ENCODE results near the gene IGFBPL1.
A peak's percentile ranks its signal among the peaks of the same experiment; 100 is the strongest.

Gene IGFBPL1

GRCh38 chr9:38391278-38392118, 32.8 kb downstream of the IGFBPL1 start:
- Histone ChIP-seq H3K27me3 (ENCODE audit: insufficient read depth, low read depth, severe bottlenecking) (no peaks in the 10 kb centered on the region), H3K4me3 (ENCODE audit: low read depth, low read length) (no peak overlapping the region; the same call in 1 of the 2 replicates), H3K9me3 (ENCODE audit: severe bottlenecking) (no peaks in the 10 kb centered on the region), H3K27ac (no peak overlapping the region; the same call in 1 of the 2 replicates), H3K36me3 (peaks cover 10% of the 10 kb centered on the region)
- DNase-seq, result no peak
- TF ChIP-seq CTCF (IDR thresholded peaks at IDR 0.05; ENCODE audit: low read depth, low read length), result no peak

GRCh38 chr9:38390851-38391250, 33.4 kb downstream of the IGFBPL1 start:
- H3K36me3 ChIP-seq, result peaks cover 4% of the 10 kb centered on the region; the same call in 1 of the 2 replicates
- H3K27ac ChIP-seq, result no peak overlapping the region
- H3K4me3 ChIP-seq (ENCODE audit: low read depth, low read length), result no peak overlapping the region
- H3K27me3 ChIP-seq (ENCODE audit: insufficient read depth, low read depth, severe bottlenecking), result no peaks in the 10 kb centered on the region
- no peaks in the 10 kb centered on the region for H3K9me3 ChIP-seq (ENCODE audit: severe bottlenecking)
- no peak for DNase-seq
- TF ChIP-seq CTCF (IDR thresholded peaks at IDR 0.05; ENCODE audit: low read depth, low read length), result no peak

DNA sequence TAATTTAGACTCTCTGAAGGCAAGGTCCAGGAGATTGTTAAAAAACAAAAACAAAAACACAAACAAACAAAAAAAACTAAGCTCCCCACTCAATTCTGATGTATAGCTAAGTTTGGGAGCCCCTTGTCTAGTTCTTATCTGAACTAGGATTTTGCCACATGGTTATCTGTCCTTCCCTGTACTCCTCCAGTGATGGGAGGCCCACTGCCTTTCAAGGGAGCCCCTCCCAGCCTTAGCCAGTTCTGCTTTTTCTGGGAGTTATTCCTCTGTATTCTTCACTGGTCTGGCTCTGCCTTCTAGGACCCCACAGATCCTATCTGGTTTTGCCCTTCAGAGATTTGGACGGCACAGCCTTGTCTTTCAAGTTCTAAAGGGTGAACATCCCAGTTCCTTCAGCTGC, 33.8 kb downstream of the IGFBPL1 start:
- Histone ChIP-seq H3K36me3 (no peaks in the 10 kb centered on the region; the same call in 1 of the 2 replicates), H3K27me3 (ENCODE audit: insufficient read depth, low read depth, severe bottlenecking) (no peaks in the 10 kb centered on the region), H3K4me3 (ENCODE audit: low read depth, low read length) (no peak overlapping the region), H3K9me3 (ENCODE audit: severe bottlenecking) (no peaks in the 10 kb centered on the region), H3K27ac (no peak overlapping the region)
- no peak for TF ChIP-seq CTCF (IDR thresholded peaks at IDR 0.05; ENCODE audit: low read depth, low read length)
- DNase-seq, result no peak

- H3K9me3 ChIP-seq (ENCODE audit: severe bottlenecking), result peaks cover 6% of the 10 kb centered on the region
- no peaks in the 10 kb centered on the region for H3K36me3 ChIP-seq
- no peak overlapping the region for H3K4me3 ChIP-seq (ENCODE audit: low read depth, low read length)
- TF ChIP-seq CTCF (IDR thresholded peaks at IDR 0.05; ENCODE audit: low read depth, low read length), result no peak
- no peak for DNase-seq
- no peak overlapping the region for H3K27ac ChIP-seq
- H3K27me3 ChIP-seq (ENCODE audit: insufficient read depth, low read depth, severe bottlenecking), result no peaks in the 10 kb centered on the region
These were observed 34.9 kb downstream of the IGFBPL1 start for GRCh38 chr9:38389313-38389712.

DNA sequence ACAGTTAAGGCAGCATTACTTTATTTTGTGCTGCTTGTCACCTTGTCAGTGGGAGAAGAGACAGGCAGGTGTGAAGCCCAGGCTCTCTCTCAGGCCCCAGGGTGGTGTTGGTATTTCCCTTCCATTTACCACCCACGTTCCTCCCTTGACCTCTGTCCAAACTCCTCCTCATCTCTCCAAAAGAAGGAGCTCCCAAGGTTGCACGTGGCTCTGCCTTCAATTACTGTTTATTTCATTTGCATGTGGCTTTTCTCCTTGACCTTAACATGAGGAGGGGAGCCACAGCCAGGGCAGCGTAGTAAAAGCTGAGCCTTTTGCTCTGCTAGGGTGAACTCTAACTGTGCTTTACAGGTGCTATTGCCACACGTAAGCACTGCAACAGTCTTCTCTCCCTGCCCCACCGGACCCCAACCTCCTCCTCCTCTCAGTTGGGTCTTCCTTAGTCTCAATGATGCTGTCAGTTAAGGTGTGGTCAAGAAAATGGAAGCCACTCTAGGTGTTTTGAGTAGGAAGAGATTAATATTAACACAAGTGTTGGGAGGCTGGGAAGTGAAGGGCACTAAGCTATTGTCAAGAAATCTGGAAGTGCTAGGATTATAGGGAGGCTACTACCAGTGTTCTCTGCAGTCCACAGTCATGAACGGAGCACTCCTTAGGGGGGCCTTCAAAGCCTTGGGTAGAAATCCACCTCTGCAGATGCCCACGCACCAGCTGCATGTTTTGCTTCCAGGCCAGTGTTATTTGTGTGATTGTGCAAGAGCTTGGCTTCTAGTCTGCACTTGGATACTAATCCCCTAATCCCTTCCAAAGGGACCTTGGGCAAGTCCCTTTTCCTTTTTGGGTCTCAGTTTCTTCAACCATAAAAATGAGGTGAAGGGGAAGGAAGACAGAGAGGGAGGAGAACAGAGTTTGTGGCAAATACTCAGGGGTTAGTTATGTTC, 35.7 kb downstream of the IGFBPL1 start:
- Histone ChIP-seq H3K4me3 (ENCODE audit: low read depth, low read length) (no peak overlapping the region), H3K36me3 (no peaks in the 10 kb centered on the region), H3K27ac (no peak overlapping the region), H3K9me3 (ENCODE audit: severe bottlenecking) (peaks cover 6% of the 10 kb centered on the region), H3K27me3 (ENCODE audit: insufficient read depth, low read depth, severe bottlenecking) (no peaks in the 10 kb centered on the region)
- DNase-seq, result peak; percentile 47
- TF ChIP-seq CTCF (IDR thresholded peaks at IDR 0.05; ENCODE audit: low read depth, low read length), result no peak

All from WERI-Rb-1 (cell line).